IPS-18a (cell line): ENCODE measurements around the gene STX1B.

ENCODE experiments used
- H3K27ac ChIP-seq: one replicate; pipeline ENCODE4 v1.5.1; 2013; ENCODE audit warnings: low read length
- H3K27me3 ChIP-seq: one replicate; pipeline ENCODE4 v1.6.1; 2013; ENCODE audit warnings: mild to moderate bottlenecking, low read length; ENCODE audit not compliant: control insufficient read depth, insufficient read depth
- H3K36me3 ChIP-seq: one replicate; pipeline ENCODE4 v1.6.1; 2013; ENCODE audit warnings: low read depth, low read length; ENCODE audit not compliant: control insufficient read depth
- H3K4me1 ChIP-seq: one replicate; pipeline ENCODE4 v1.6.1; 2013; ENCODE audit warnings: low read depth, low read length; ENCODE audit not compliant: control insufficient read depth
- H3K4me3 ChIP-seq: one replicate; pipeline ENCODE4 v1.5.1; 2013; ENCODE audit warnings: low read length
- H3K9ac ChIP-seq: one replicate; pipeline ENCODE4 v1.6.1; 2013; ENCODE audit warnings: mild to moderate bottlenecking, low read length, moderate library complexity
- H3K9me3 ChIP-seq: one replicate; pipeline ENCODE4 v1.6.1; 2013; ENCODE audit warnings: low read depth, low read length; ENCODE audit not compliant: control insufficient read depth

STX1B gene

GRCh38 chr16:30992276-30992780 lies 18.1 kb downstream of the STX1B start:
- Histone ChIP-seq H3K4me3 (no peak overlapping the region), H3K36me3 (no peaks in the 10 kb centered on the region), H3K9me3 (no peaks in the 10 kb centered on the region), H3K4me1 (peaks cover 5% of the 10 kb centered on the region), H3K27me3 (peaks cover 6% of the 10 kb centered on the region), H3K27ac (no peak overlapping the region), H3K9ac (no peak overlapping the region)

- H3K27me3 ChIP-seq = no peaks in the 10 kb centered on the region
- H3K4me1 ChIP-seq = no peaks in the 10 kb centered on the region
- no peaks in the 10 kb centered on the region for H3K9me3 ChIP-seq
- no peak overlapping the region for H3K4me3 ChIP-seq
- no peaks in the 10 kb centered on the region for H3K36me3 ChIP-seq
- H3K9ac ChIP-seq = no peak overlapping the region
- H3K27ac ChIP-seq = no peak overlapping the region
Measured at GRCh38 chr16:30991052-30991451, 19.4 kb downstream of the STX1B start.

DNA sequence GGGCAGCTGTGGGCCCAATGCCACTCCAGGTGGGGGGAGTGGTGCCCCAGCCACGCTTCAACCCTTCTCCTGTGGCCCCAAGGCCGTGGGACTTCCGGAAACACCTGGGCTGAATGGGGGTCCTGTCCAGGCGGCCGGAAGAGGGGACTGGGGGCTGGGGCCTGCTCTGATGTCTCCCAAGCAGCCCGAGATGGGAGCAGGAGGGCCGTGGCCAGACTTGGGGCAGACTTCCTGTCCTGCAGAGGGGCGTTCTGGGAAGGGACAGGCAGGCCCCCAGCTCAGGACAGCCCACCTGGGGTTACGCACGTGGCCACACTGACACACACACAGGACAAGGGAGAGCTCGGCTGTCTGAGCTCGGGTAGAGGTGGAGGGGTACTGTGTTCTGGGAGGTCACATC lies 20.3 kb downstream of the STX1B start:
- Histone ChIP-seq H3K9ac (no peak overlapping the region), H3K4me3 (no peak overlapping the region), H3K27me3 (no peaks in the 10 kb centered on the region), H3K27ac (no peak overlapping the region), H3K36me3 (no peaks in the 10 kb centered on the region), H3K4me1 (no peaks in the 10 kb centered on the region), H3K9me3 (no peaks in the 10 kb centered on the region)

DNA sequence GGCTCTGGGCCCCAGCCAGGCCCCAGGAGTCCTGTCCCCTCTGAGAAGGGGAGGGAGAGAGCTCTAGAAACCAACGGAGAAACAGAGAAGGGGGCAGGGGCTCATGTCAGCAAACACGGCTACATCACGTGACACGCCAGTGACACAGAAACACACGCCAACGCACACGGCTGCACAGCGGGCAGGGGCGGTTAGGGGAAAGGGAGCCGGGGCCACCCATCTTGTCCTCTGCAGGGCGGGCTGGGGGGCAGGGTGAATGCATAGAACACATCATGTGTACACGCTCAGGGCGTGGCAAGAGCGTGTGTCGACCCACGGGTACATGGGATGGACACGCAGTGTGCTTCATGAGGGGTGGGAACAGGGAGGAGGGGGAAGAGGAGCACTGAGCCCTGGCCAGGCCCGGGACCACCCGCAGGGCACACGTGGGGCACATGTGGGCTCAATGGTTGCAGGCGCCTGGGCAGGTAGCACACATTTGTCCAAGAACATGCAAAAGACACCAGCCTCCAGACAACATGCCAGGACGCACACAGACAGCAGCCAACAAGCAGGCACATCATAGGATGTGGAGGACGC lies 20.9 kb downstream of the STX1B start:
- no peaks in the 10 kb centered on the region for H3K4me1 ChIP-seq
- H3K9me3 ChIP-seq = no peaks in the 10 kb centered on the region
- H3K36me3 ChIP-seq = no peaks in the 10 kb centered on the region
- H3K27me3 ChIP-seq = no peaks in the 10 kb centered on the region
- no peak overlapping the region for H3K9ac ChIP-seq
- no peak overlapping the region for H3K4me3 ChIP-seq
- H3K27ac ChIP-seq = no peak overlapping the region

DNA sequence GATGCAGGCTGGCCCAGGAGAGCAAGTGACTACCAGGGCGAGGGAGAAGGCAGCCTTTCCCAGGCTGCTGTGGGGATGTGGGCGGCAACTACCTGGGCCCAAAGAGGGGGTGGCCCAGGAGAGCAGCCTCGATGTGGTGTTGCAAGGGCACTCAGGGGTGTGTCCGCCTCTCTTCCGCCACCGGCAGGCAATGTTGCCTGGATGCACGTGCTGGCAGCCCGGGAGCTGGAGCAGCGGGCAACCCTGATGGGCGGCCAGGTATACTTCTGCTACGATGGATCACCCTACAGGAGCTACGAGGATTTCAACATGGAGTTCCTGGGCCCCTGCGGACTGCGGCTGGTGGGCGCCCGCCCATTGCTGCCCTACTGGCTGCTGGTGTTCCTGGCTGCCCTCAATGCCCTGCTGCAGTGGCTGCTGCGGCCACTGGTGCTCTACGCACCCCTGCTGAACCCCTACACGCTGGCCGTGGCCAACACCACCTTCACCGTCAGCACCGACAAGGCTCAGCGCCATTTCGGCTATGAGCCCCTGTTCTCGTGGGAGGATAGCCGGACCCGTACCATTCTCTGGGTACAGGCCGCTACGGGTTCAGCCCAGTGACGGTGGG lies 22.8 kb downstream of the STX1B start:
- no peak overlapping the region for H3K9ac ChIP-seq
- no peaks in the 10 kb centered on the region for H3K9me3 ChIP-seq
- H3K27me3 ChIP-seq = no peaks in the 10 kb centered on the region
- peaks cover 13% of the 10 kb centered on the region for H3K36me3 ChIP-seq
- H3K27ac ChIP-seq = no peak overlapping the region
- H3K4me3 ChIP-seq = no peak overlapping the region
- no peaks in the 10 kb centered on the region for H3K4me1 ChIP-seq

GRCh38 chr16:30986129-30986991 lies 24.1 kb downstream of the STX1B start:
- peaks cover 21% of the 10 kb centered on the region for H3K36me3 ChIP-seq
- H3K9ac ChIP-seq = no peak overlapping the region
- H3K4me1 ChIP-seq = no peaks in the 10 kb centered on the region
- no peak overlapping the region for H3K4me3 ChIP-seq
- H3K27me3 ChIP-seq = no peaks in the 10 kb centered on the region
- H3K9me3 ChIP-seq = no peaks in the 10 kb centered on the region
- H3K27ac ChIP-seq = no peak overlapping the region

GRCh38 chr16:30985401-30986128 lies 24.9 kb downstream of the STX1B start:
- no peaks in the 10 kb centered on the region for H3K4me1 ChIP-seq
- H3K9ac ChIP-seq = no peak overlapping the region
- no peak overlapping the region for H3K27ac ChIP-seq
- no peaks in the 10 kb centered on the region for H3K9me3 ChIP-seq
- no peaks in the 10 kb centered on the region for H3K27me3 ChIP-seq
- peaks cover 29% of the 10 kb centered on the region for H3K36me3 ChIP-seq
- peak overlapping the region; percentile 33 for H3K4me3 ChIP-seq

GRCh38 chr16:30984669-30985400 lies 25.6 kb downstream of the STX1B start, which contains the start of gene HSD3B7:
Gene HSD3B7, plus strand, starts transcription at chr16:30985207. Its CDS starts 452 bp downstream, at chr16:30985659.
- Histone ChIP-seq H3K9ac (no peak within 1 kb of the TSS), H3K9me3 (no peaks in the 10 kb centered on the region), H3K4me3 (peak within 1 kb of the TSS; percentile 33), H3K27me3 (no peaks in the 10 kb centered on the region), H3K36me3 (peaks cover 35% of the 10 kb centered on the region), H3K4me1 (no peaks in the 10 kb centered on the region), H3K27ac (no peak within 1 kb of the TSS)

DNA sequence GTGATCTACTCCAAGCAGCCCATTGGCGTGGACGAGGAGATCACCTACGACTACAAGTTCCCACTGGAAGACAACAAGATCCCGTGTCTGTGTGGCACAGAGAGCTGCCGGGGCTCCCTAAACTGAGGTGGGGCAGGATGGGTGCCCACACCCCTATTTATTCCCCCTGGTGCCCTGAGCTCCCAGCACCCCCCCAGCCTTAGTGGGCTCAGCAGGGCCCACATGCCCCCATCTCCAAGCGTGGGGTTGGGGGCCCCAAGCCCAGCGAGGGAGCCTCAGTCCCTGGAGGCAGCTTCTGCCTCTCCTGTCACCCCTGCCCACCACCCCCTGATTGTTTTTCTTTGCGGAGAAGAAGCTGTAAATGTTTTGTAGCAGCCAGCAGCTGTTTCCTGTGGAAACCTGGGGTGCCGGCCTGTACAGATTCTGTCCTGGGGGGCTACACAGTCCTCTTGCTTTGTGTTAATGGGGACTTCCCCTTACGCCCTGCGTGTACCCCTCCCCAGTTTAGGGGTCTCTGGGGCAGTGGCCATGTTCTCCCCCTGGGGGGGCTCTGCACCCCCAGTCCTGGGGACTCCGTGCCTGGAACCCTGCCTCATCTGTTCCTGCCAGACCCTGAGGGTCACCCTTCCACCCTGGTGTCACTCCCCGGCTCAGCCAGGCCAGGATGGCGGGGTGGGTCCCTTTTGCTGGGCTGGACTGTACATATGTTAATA lies 26.4 kb downstream of the STX1B start:
- Histone ChIP-seq H3K27me3 (no peaks in the 10 kb centered on the region), H3K9ac (no peak overlapping the region), H3K27ac (no peak overlapping the region), H3K4me1 (no peaks in the 10 kb centered on the region), H3K36me3 (peaks cover 39% of the 10 kb centered on the region), H3K4me3 (no peak overlapping the region), H3K9me3 (no peaks in the 10 kb centered on the region)

- H3K9me3 ChIP-seq = no peaks in the 10 kb centered on the region
- H3K9ac ChIP-seq = no peak overlapping the region
- no peak overlapping the region for H3K4me3 ChIP-seq
- no peak overlapping the region for H3K27ac ChIP-seq
- no peaks in the 10 kb centered on the region for H3K27me3 ChIP-seq
- peaks cover 42% of the 10 kb centered on the region for H3K36me3 ChIP-seq
- H3K4me1 ChIP-seq = no peaks in the 10 kb centered on the region
Measured at GRCh38 chr16:30983289-30983889, 27.0 kb downstream of the STX1B start.
